ENCODE data around the gene MAP3K14.

- TF ChIP-seq CTCF (IDR thresholded peaks at IDR 0.05; ENCODE audit: low read length) = no peak
- TF ChIP-seq EZH2phosphoT487 (IDR thresholded peaks at IDR 0.05; ENCODE audit: low read length) = no peak
- no peak for TF ChIP-seq EZH2 (optimal IDR thresholded peaks at IDR 0.05; ENCODE audit: low read depth, low read length)
These were observed 53.4 kb downstream of the MAP3K14 start for GRCh38 chr17:45263477-45263860.

Measured in MM.1S (cell line).